BJ (cell line): ENCODE data around the gene SPTBN2. TPM values are rescaled to one million over a fixed set of nuclear protein-coding genes. Genes with fewer than 3 reads are reported as not detected.

ENCODE experiments used
- CTCF ChIA-PET: fragments of 350-600 bp; formaldehyde crosslinking; extraction: SDS; loops from one replicate; lab custom pipeline; 2021; ENCODE audit warnings: antibody characterized with exemption, inconsistent platforms; lab: Yijun Ruan, JAX
- POLR2A ChIA-PET: fragments of 300-600 bp; sonication (Branson Sonifier 250); formaldehyde crosslinking; extraction: SDS; loops from one replicate; lab custom pipeline; 2021; ENCODE audit warnings: antibody characterized with exemption; lab: Charles Lee
- DNase-seq: peaks from one replicate; pipeline ENCODE4 v3.0.0-alpha.2; 2011; ENCODE audit warnings: low read depth
- H3K27me3 ChIP-seq: 2 replicates; pipeline ENCODE4 v1.6.0; 2011; ENCODE audit warnings: low read length; ENCODE audit not compliant: control insufficient read depth, insufficient read depth
- H3K36me3 ChIP-seq: 2 replicates; pipeline ENCODE4 v1.5.1; 2011; ENCODE audit warnings: low read length; ENCODE audit not compliant: control insufficient read depth, insufficient read depth
- H3K4me3 ChIP-seq: 2 replicates; pipeline ENCODE4 v1.5.1; 2011; ENCODE audit warnings: low read depth, mild to moderate bottlenecking, control low read depth, low read length
- CTCF ChIP-seq: IDR thresholded peaks from 2 replicates; pipeline ENCODE4 v1.5.1; 2011; ENCODE audit warnings: low read depth, mild to moderate bottlenecking, control low read depth, inconsistent platforms, low read length, moderate library complexity; ENCODE audit not compliant: insufficient read depth
- polyA plus RNA-seq: library from polyadenylated mRNA; depleted of rRNA; stranded (reverse); fragments of >200 nt; gene quantifications from 2 replicates; pipeline ENCODE4 v1.2.3, GENCODE V29; 2011

Gene SPTBN2
- polyA plus RNA-seq, 1 experiment = 0.25 TPM

- Histone ChIP-seq H3K4me3 (no peak overlapping the region), H3K27me3 (peaks cover 33% of the 10 kb centered on the region), H3K36me3 (no peaks in the 10 kb centered on the region)
- POLR2A ChIA-PET = no interaction called here
- no peak for DNase-seq
- no peak for TF ChIP-seq CTCF
- CTCF ChIA-PET = no interaction called here
These were observed 5.3 kb downstream of the SPTBN2 start for GRCh38 chr11:66723693-66724092.

- Histone ChIP-seq H3K36me3 (no peaks in the 10 kb centered on the region), H3K27me3 (peaks cover 32% of the 10 kb centered on the region), H3K4me3 (no peak overlapping the region)
- no peak for TF ChIP-seq CTCF
- POLR2A ChIA-PET = no interaction called here
- CTCF ChIA-PET = no interaction called here
- no peak for DNase-seq
These were observed 6.0 kb downstream of the SPTBN2 start for GRCh38 chr11:66722745-66723651.

GRCh38 chr11:66721939-66722338 lies 7.1 kb downstream of the SPTBN2 start:
- Histone ChIP-seq H3K27me3 (peaks cover 28% of the 10 kb centered on the region), H3K36me3 (no peaks in the 10 kb centered on the region), H3K4me3 (no peak overlapping the region)
- POLR2A ChIA-PET = no interaction called here
- DNase-seq = no peak
- CTCF ChIA-PET = no interaction called here
- TF ChIP-seq CTCF = no peak

GRCh38 chr11:66720899-66721470 lies 8.0 kb downstream of the SPTBN2 start:
- no peak for DNase-seq
- ChIA-PET CTCF (no interaction called here), POLR2A (no interaction called here)
- H3K4me3 ChIP-seq = no peak overlapping the region
- H3K36me3 ChIP-seq = no peaks in the 10 kb centered on the region
- TF ChIP-seq CTCF = no peak
- H3K27me3 ChIP-seq = peaks cover 19% of the 10 kb centered on the region

- DNase-seq = peak; percentile 5
- H3K27me3 ChIP-seq = peaks cover 14% of the 10 kb centered on the region
- no peak for TF ChIP-seq CTCF
- ChIA-PET POLR2A (no interaction called here), CTCF (interaction anchor here (1.3 kb wide), 1 partner anchor 114 kb away, joined by 4 read pairs; no protein-coding TSS in a partner anchor)
- H3K36me3 ChIP-seq = no peaks in the 10 kb centered on the region
- no peak overlapping the region for H3K4me3 ChIP-seq
These were observed 8.7 kb downstream of the SPTBN2 start for GRCh38 chr11:66720223-66720898.
